Measurements from ENCODE around the gene MIER1.
A peak's percentile ranks its signal among the peaks of the same experiment; 100 is the strongest.
"Not testable (repeated sequence)": the region's sequence is repeated elsewhere in the genome, so short reads cannot be mapped to it uniquely, and the experiment has no call there.

Gene MIER1

DNA sequence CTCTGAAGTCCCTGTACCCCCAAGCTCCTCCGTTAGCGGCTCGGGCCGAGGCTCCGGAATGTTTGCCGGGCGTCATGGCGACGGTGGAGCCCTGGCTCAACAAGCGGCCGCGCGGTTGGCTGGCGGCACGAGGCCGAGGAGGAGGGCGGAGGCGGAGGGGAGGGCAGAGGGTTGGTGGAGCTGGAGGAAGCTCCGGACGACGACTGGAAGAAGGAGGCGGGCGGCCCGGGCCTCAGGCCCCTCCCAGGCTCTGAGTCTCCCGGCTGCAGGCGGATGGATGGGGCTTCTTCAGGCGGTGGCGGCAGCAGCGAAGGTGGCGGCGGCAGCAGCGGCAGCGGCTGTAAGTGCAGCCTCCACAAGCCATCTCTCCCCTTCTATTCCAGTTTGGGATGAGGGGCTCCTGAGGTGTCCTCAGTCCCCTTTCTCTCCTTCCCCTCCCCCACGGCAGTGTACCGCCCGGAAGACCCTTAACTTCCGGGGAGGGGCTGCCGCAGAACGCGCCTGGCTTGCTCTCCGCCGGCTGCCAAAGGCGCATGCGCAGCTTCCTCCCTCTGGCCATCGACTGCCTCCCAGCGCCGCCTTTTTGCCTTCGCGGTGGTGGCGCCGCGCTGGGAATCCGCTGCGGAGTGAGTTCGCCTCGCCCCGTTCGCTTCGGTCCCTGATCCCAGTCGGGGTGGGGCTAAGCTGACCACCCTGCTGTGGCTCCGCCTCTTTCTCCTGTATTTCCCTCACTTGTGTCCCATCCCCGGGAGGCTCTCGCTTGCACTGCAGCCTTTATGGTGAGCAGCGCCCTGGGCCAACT is at the start of gene MIER1, which contains the start of gene DNAI4:
MIER1 (plus strand) TSS at position 235 of the 802 bp plus-strand sequence; CDS start at position 274, 39 bp downstream.
DNAI4 (minus strand) TSS at position 101 of the 802 bp plus-strand sequence; CDS start at position 76, 25 bp downstream.
- H3K9me3 ChIP-seq (ENCODE audit: low read length): peaks cover 4% of the 10 kb centered on the region
- H2AFZ ChIP-seq (ENCODE audit: low read depth, low read length): peak within 1 kb of the TSS; percentile 76
- peak within 1 kb of the TSS; percentile 100 for H3K4me3 ChIP-seq (ENCODE audit: low read length)
- no peaks in the 10 kb centered on the region for H3K27me3 ChIP-seq (ENCODE audit: insufficient read depth, low read length)
- peaks cover 27% of the 10 kb centered on the region for H3K4me1 ChIP-seq (ENCODE audit: insufficient read depth, low read length)
- peaks cover 3% of the 10 kb centered on the region for H3K36me3 ChIP-seq (ENCODE audit: insufficient read depth, low read length)

DNA sequence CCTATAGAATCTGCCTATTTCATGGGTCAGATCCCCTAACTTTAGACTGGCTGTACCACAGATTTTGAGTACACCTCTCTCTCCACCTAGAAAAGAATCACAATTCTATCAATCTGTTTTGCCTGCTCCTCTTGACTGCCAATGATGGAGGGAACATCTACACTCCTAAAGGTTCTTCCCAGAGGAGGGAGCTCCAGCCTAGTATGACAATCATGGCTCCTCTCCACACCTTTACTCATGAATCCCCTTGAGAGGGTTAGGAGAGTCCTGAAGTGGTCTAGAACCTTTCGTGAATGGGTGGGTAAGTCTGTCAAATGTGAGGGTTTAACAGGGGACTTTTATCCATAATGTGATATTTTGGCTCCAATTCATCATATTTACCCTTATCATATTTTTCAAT is 48.1 kb upstream of the MIER1 start:
- Histone ChIP-seq H3K4me1 (ENCODE audit: insufficient read depth, low read length) (no peaks in the 10 kb centered on the region), H3K36me3 (ENCODE audit: insufficient read depth, low read length) (no peaks in the 10 kb centered on the region), H3K9me3 (ENCODE audit: low read length) (peaks cover 3% of the 10 kb centered on the region), H2AFZ (ENCODE audit: low read depth, low read length) (no peak overlapping the region), H3K27me3 (ENCODE audit: insufficient read depth, low read length) (no peaks in the 10 kb centered on the region), H3K4me3 (ENCODE audit: low read length) (no peak overlapping the region)

DNA sequence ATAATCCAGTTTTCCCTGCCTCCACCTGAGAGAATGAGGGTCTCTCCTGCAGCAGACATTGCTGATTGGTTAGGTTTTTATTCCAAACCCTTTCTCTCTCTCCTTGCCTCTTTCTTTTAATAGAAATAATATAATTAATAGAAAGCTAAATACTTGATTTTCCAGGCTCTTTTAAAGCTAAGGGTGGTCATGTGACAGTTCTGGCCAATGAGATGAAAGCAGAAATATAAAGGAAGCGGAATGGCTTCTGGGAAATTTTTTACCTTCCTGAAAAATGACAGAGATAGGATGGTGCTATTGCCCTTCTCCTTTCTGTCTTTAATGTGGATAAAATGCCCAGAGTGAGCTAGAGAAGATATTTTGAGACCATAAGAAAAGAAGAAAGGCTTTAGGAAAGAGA is 35.8 kb upstream of the MIER1 start:
- H3K4me3 ChIP-seq (ENCODE audit: low read length): no peak overlapping the region
- H3K27me3 ChIP-seq (ENCODE audit: insufficient read depth, low read length): no peaks in the 10 kb centered on the region

DNA sequence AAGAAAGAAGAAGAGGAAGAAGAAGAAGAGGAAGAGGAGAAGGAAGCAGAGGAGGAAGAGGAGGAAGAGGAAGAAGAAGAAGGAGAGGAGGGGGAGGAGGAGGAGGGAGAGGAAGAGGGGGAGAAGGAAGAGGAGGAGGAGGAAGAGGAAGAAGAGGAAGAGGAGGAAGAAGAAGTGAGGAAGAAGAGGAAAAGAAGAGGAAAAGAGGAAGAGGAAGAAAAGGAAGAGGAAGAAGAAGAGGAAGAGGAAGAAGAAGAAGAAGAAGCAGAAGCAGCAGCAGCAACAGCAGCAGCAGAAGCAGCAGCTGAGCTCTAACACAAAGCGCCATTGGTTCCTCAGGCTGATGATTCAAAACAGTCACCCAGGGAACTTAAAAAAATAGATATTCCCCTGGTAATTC is 34.2 kb upstream of the MIER1 start:
- Histone ChIP-seq H3K4me1 (ENCODE audit: insufficient read depth, low read length) (no peaks in the 10 kb centered on the region), H3K27me3 (ENCODE audit: insufficient read depth, low read length) (no peaks in the 10 kb centered on the region), H3K36me3 (ENCODE audit: insufficient read depth, low read length) (no peaks in the 10 kb centered on the region), H3K9me3 (ENCODE audit: low read length) (no peaks in the 10 kb centered on the region), H3K4me3 (ENCODE audit: low read length) (no peak overlapping the region), H2AFZ (ENCODE audit: low read depth, low read length) (no peak overlapping the region)

More for the DNA sequence above, 35.8 kb upstream of the MIER1 start:
- Histone ChIP-seq H3K9me3 (ENCODE audit: low read length) (no peaks in the 10 kb centered on the region), H3K36me3 (ENCODE audit: insufficient read depth, low read length) (no peaks in the 10 kb centered on the region), H2AFZ (ENCODE audit: low read depth, low read length) (no peak overlapping the region), H3K4me1 (ENCODE audit: insufficient read depth, low read length) (no peaks in the 10 kb centered on the region)

DNA sequence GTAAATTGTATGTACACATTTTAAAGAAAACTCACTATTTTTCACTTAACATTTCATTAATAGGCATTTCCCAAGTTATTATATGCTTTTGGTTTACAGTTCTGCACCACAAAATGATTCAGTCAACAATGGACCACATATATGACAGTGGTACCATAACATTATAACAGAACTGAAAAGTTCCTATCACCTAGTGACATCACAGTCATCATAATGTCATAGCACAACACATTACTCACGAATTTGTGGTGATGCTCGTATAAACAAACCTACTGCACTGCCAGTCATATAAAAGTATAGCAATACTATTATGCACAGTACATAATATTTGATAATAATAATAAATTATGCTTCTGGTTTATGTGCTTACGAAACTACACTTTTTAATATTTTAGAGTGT is 31.1 kb upstream of the MIER1 start:
- Histone ChIP-seq H3K27me3 (ENCODE audit: insufficient read depth, low read length) (no peaks in the 10 kb centered on the region), H3K4me3 (ENCODE audit: low read length) (no peak overlapping the region), H3K4me1 (ENCODE audit: insufficient read depth, low read length) (no peaks in the 10 kb centered on the region), H3K9me3 (ENCODE audit: low read length) (no peaks in the 10 kb centered on the region), H3K36me3 (ENCODE audit: insufficient read depth, low read length) (no peaks in the 10 kb centered on the region), H2AFZ (ENCODE audit: low read depth, low read length) (no peak overlapping the region)

DNA sequence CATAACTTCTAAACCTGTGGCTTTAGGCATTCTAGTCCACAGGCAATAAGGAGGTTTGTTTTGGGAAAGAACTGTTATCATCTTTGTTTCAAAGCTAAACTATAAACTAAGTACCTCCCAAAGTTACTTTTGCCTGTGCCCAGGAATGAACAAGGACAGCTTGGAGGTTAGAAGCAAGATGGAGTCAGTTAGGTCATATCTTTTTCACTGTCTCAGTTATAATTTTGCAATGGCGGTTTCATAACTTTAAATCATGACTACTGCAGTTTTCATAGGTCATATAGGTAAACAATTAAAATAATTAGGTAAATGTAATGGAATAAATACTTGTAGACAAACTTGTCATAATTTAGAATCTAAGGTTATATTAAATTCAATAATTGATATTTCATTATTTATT is 9.6 kb upstream of the MIER1 start:
- H3K27me3 ChIP-seq (ENCODE audit: insufficient read depth, low read length); H3K4me3 ChIP-seq (ENCODE audit: low read length); H3K4me1 ChIP-seq (ENCODE audit: insufficient read depth, low read length); H3K36me3 ChIP-seq (ENCODE audit: insufficient read depth, low read length); H3K9me3 ChIP-seq (ENCODE audit: low read length); H2AFZ ChIP-seq (ENCODE audit: low read depth, low read length): not testable (repeated sequence)

DNA sequence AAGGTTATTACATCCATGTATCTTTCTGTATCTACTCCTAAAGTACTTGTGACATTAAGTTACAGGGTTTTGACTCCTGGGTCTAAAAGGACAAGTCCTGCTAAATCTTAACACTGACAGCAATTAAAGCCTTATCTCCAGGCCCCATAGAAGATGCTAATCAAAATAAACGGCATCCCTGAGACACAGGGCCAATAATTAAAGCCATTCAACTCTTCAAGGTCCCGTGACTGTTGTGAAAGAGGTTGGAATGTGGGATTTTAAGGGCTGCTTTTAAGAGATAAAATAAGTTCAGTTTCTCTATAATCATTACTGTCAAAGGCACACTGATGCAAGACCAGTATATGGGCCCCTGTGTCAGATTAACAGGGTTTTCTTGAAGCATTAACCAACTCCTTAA is 8.5 kb upstream of the MIER1 start:
- peaks cover 4% of the 10 kb centered on the region for H3K9me3 ChIP-seq (ENCODE audit: low read length)
- no peak overlapping the region for H3K4me3 ChIP-seq (ENCODE audit: low read length)
- H3K4me1 ChIP-seq (ENCODE audit: insufficient read depth, low read length): no peaks in the 10 kb centered on the region
- no peaks in the 10 kb centered on the region for H3K36me3 ChIP-seq (ENCODE audit: insufficient read depth, low read length)
- H3K27me3 ChIP-seq (ENCODE audit: insufficient read depth, low read length): no peaks in the 10 kb centered on the region
- no peak overlapping the region for H2AFZ ChIP-seq (ENCODE audit: low read depth, low read length)

DNA sequence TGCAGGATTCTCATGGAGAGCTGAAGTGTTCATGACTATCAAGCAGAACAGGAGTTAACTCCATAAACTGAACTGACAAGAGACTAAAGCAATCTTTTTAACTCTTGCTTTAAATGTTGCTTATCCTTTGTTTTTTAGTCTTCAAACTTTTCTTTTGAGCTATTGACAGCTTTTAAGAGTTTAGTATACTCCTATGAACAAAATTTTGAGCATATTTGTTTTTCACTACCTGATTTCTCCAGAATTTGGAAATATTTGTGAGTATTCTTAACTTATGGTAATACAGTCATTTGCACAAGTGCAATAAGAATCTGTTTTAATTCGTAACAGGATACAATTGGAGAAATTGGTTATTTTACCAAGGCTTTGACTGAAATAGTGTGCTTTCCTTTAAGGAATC is 7.3 kb upstream of the MIER1 start:
- Histone ChIP-seq H3K27me3 (ENCODE audit: insufficient read depth, low read length) (no peaks in the 10 kb centered on the region), H3K4me3 (ENCODE audit: low read length) (no peak overlapping the region), H3K9me3 (ENCODE audit: low read length) (peaks cover 4% of the 10 kb centered on the region), H2AFZ (ENCODE audit: low read depth, low read length) (no peak overlapping the region), H3K36me3 (ENCODE audit: insufficient read depth, low read length) (peaks cover 3% of the 10 kb centered on the region), H3K4me1 (ENCODE audit: insufficient read depth, low read length) (no peaks in the 10 kb centered on the region)

DNA sequence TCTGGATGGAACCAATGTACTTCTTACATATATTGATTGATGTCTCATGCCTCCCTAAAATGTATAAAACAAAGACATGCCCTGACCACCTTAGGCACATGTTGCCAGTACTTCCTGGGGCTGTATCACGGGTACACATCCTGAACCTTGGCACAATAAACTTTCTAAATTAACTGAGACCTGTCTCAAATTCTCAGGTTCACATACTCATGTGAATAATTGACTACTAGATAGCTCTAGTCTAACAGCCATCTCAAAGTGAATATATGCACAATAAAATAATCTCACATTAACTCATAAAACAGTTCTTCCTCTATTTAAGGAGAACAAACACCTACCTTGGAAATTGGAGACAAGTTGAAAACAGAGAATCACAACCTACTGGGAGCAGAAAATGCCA is 5.7 kb upstream of the MIER1 start:
- peaks cover 13% of the 10 kb centered on the region for H3K4me1 ChIP-seq (ENCODE audit: insufficient read depth, low read length)
- peaks cover 3% of the 10 kb centered on the region for H3K36me3 ChIP-seq (ENCODE audit: insufficient read depth, low read length)
- H3K9me3 ChIP-seq (ENCODE audit: low read length): peaks cover 4% of the 10 kb centered on the region
- no peak overlapping the region for H2AFZ ChIP-seq (ENCODE audit: low read depth, low read length)
- no peaks in the 10 kb centered on the region for H3K27me3 ChIP-seq (ENCODE audit: insufficient read depth, low read length)
- H3K4me3 ChIP-seq (ENCODE audit: low read length): no peak overlapping the region

DNA sequence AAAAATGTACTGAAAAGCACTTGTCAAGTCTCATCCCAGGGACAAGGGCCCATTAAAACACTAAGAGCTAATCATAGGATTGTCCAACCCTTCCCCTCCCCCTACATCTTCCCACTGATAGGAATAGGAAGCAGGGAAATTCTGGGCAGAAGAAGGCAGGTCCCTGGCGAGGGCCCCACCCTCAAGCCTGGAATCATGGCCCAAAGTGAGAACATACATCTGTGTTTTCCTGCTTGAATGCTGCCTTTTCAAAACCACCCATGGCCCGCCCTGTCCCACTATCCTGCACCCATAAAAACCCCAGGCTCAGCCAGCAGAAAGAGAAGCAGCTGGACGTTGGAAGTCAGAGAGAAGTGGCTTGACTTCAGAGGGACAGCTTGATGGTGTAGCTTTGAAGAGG is 5.0 kb upstream of the MIER1 start:
- no peak overlapping the region for H2AFZ ChIP-seq (ENCODE audit: low read depth, low read length)

DNA sequence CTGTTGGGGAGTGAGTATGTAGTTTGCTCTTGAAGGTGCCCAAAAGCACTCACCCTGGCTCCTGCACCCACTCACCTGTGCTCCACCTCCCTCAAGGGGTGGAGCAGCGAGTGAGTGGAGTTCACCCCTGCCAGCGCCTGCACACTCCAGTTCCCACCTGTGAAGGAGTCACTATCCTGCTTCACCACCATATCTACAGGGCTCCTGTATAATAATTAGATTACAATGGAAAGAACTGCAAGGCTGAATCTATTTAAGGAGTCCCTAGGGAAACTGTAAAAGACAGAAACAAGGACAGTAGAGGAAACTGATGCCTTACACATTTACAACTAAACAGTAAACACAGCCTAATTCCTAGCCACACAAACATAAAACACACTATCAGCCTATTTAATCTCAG is 4.2 kb upstream of the MIER1 start:
- H3K4me1 ChIP-seq (ENCODE audit: insufficient read depth, low read length): peaks cover 14% of the 10 kb centered on the region
- H3K36me3 ChIP-seq (ENCODE audit: insufficient read depth, low read length): peaks cover 3% of the 10 kb centered on the region
- peaks cover 4% of the 10 kb centered on the region for H3K9me3 ChIP-seq (ENCODE audit: low read length)
- no peak overlapping the region for H3K4me3 ChIP-seq (ENCODE audit: low read length)
- no peaks in the 10 kb centered on the region for H3K27me3 ChIP-seq (ENCODE audit: insufficient read depth, low read length)
- no peak overlapping the region for H2AFZ ChIP-seq (ENCODE audit: low read depth, low read length)

More for the DNA sequence above, 5.0 kb upstream of the MIER1 start:
- Histone ChIP-seq H3K36me3 (ENCODE audit: insufficient read depth, low read length) (peaks cover 3% of the 10 kb centered on the region), H3K9me3 (ENCODE audit: low read length) (peaks cover 4% of the 10 kb centered on the region), H3K4me3 (ENCODE audit: low read length) (no peak overlapping the region), H3K4me1 (ENCODE audit: insufficient read depth, low read length) (peaks cover 14% of the 10 kb centered on the region), H3K27me3 (ENCODE audit: insufficient read depth, low read length) (no peaks in the 10 kb centered on the region)

DNA sequence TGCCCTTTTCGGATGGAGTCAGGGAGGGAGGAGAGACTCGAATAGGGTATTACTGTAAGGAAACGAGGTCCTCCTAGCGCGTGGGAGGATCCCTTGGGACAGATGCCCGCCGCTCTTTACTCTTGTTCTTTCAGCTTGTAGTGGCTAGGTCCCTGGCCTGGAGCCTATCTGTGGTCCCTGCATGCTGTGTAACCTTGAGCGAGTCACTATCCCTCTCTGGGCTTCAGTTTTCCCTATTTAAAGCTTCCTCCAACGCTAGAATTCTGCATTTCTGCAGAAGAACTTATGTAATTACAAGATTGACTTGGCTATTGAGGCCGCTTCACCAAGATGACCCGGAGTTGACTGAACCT is 744 bp downstream of the MIER1 start:
- Histone ChIP-seq H3K9me3 (ENCODE audit: low read length) (no peaks in the 10 kb centered on the region), H3K27me3 (ENCODE audit: insufficient read depth, low read length) (no peaks in the 10 kb centered on the region), H3K36me3 (ENCODE audit: insufficient read depth, low read length) (peaks cover 3% of the 10 kb centered on the region), H3K4me3 (ENCODE audit: low read length) (peak overlapping the region; percentile 100), H2AFZ (ENCODE audit: low read depth, low read length) (peak overlapping the region; percentile 7), H3K4me1 (ENCODE audit: insufficient read depth, low read length) (peaks cover 27% of the 10 kb centered on the region)

DNA sequence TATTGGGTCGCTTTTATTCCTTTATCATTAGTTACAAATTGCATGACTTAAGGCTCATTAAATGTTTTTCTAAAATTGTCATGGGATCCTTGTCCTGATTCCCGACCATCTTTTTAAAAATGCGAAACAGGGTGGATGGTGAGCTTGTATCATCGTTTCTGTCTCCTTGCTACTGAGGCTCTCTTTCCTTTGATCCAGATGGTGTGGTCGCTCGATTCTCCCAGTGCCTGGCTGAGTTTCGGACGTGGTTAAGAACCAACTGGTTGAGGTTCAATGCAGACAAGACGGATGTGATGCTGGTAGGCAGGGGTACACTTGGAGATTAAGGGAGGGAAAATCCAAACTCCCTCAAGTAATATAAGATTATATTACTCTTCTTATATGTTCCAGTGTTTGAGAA is 1.2 kb downstream of the MIER1 start:
- Histone ChIP-seq H3K9me3 (ENCODE audit: low read length) (no peaks in the 10 kb centered on the region), H3K4me1 (ENCODE audit: insufficient read depth, low read length) (peaks cover 27% of the 10 kb centered on the region), H2AFZ (ENCODE audit: low read depth, low read length) (peak overlapping the region; percentile 7), H3K4me3 (ENCODE audit: low read length) (peak overlapping the region; percentile 100), H3K27me3 (ENCODE audit: insufficient read depth, low read length) (no peaks in the 10 kb centered on the region), H3K36me3 (ENCODE audit: insufficient read depth, low read length) (peaks cover 3% of the 10 kb centered on the region)

DNA sequence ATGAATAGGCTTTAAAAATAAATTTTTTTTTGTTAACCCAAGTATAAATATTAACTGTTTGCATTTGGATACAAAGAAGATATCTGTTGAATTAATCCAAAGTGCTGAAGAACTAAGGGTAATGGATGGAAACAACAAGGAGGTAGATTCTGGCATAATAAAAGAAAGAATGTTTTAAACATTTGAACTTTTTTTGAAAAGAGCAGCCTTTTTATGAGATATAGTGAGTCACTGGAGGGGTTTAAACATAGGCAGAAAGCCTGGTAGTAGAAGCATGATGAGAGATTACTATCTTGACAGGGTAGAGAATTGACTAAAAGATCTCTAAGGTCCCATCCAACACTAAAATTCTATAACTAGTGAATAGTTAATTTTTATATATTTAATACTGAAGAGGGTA is 2.7 kb downstream of the MIER1 start:
- H3K4me1 ChIP-seq (ENCODE audit: insufficient read depth, low read length): peaks cover 39% of the 10 kb centered on the region
- no peak overlapping the region for H3K4me3 ChIP-seq (ENCODE audit: low read length)
- no peaks in the 10 kb centered on the region for H3K36me3 ChIP-seq (ENCODE audit: insufficient read depth, low read length)
- no peak overlapping the region for H2AFZ ChIP-seq (ENCODE audit: low read depth, low read length)
- no peaks in the 10 kb centered on the region for H3K27me3 ChIP-seq (ENCODE audit: insufficient read depth, low read length)
- H3K9me3 ChIP-seq (ENCODE audit: low read length): no peaks in the 10 kb centered on the region
